Fibroblast of the conjunctiva (primary cell): ENCODE results near the gene ROGDI.
A peak's percentile ranks its signal among the peaks of the same experiment; 100 is the strongest.

Experiments used
- DNase-seq: peaks from one replicate; pipeline ENCODE4 v3.0.0-alpha.2; 2010; ENCODE audit warnings: low read depth

ROGDI gene

GRCh38 chr16:4801962-4802658 lies at the start of gene ROGDI:
ROGDI (minus strand) TSS chr16:4802633; CDS start chr16:4802571, 62 bp downstream.
- DNase-seq = no peak

- no peak for DNase-seq
These were observed 47.8 kb upstream of the ROGDI start for GRCh38 chr16:4850211-4850610.

GRCh38 chr16:4847774-4848587 lies 45.5 kb upstream of the ROGDI start:
- DNase-seq = peak; percentile 41

- DNase-seq = peak; percentile 94
These were observed 44.7 kb upstream of the ROGDI start, which contains the start of the genes GLYR1 and UBN1 for GRCh38 chr16:4846901-4847773. GLYR1 (minus strand) TSS chr16:4847288; CDS start chr16:4847265, 23 bp downstream. UBN1 (plus strand) TSS chr16:4847481; CDS start chr16:4852918, 5,437 bp downstream.

GRCh38 chr16:4846503-4846900 lies 44.1 kb upstream of the ROGDI start:
- no peak for DNase-seq

GRCh38 chr16:4840984-4841383 lies 38.6 kb upstream of the ROGDI start:
- no peak for DNase-seq

GRCh38 chr16:4839942-4840341 lies 37.5 kb upstream of the ROGDI start:
- no peak for DNase-seq

- DNase-seq = no peak
These were observed 35.5 kb upstream of the ROGDI start for GRCh38 chr16:4837733-4838501.

- DNase-seq = no peak
These were observed 34.3 kb upstream of the ROGDI start for GRCh38 chr16:4836727-4837126.

GRCh38 chr16:4833584-4833983 lies 31.2 kb upstream of the ROGDI start:
- DNase-seq = no peak

- no peak for DNase-seq
These were observed 30.4 kb upstream of the ROGDI start for GRCh38 chr16:4832698-4833343.

GRCh38 chr16:4831616-4832015 lies 29.2 kb upstream of the ROGDI start:
- DNase-seq = no peak

GRCh38 chr16:4830408-4830807 lies 28.0 kb upstream of the ROGDI start:
- DNase-seq = no peak

- no peak for DNase-seq
These were observed 26.3 kb upstream of the ROGDI start for GRCh38 chr16:4828567-4829321.

- no peak for DNase-seq
These were observed 24.5 kb upstream of the ROGDI start for GRCh38 chr16:4826980-4827379.

- DNase-seq = no peak
These were observed 24.1 kb upstream of the ROGDI start for GRCh38 chr16:4826526-4826925.

GRCh38 chr16:4825196-4825595 lies 22.8 kb upstream of the ROGDI start:
- DNase-seq = no peak

GRCh38 chr16:4820652-4821051 lies 18.2 kb upstream of the ROGDI start:
- DNase-seq = no peak

- DNase-seq = no peak
These were observed 12.2 kb upstream of the ROGDI start for GRCh38 chr16:4814542-4815173.

GRCh38 chr16:4814046-4814445 lies 11.6 kb upstream of the ROGDI start:
- DNase-seq = no peak
